OCI-LY7 (cell line): ENCODE data around the gene CDC20. TPM values are rescaled to one million over a fixed set of nuclear protein-coding genes. Genes with fewer than 3 reads are reported as not detected.

ENCODE experiments used
- BruUV-seq: library from RNA; stranded (reverse); fragments of 400-500 nt; replicated peaks from 2 replicates; lab custom pipeline; 2021; lab: Mats Ljungman, UMichigan
- CTCF ChIA-PET: fragments of 300-600 bp; sonication (Branson Sonifier 250); formaldehyde crosslinking; loops from one replicate; lab custom pipeline; 2022; ENCODE audit warnings: antibody characterized with exemption; ENCODE audit not compliant: unreplicated experiment; lab: Charles Lee
- POLR2A ChIA-PET: fragments of 300-600 bp; sonication (Branson Sonifier 250); formaldehyde crosslinking; loops from one replicate; lab custom pipeline; 2022; ENCODE audit warnings: antibody characterized with exemption; lab: Charles Lee
- DNase-seq: peaks from one replicate; pipeline ENCODE4 v3.0.0-alpha.2; 2015; ENCODE audit warnings: low spot score
- H2AFZ ChIP-seq: fragments of 200-600 bp; sonication (generic), shearing (Covaris generic); 2 replicates; pipeline ENCODE4 v1.6.1; 2014; ENCODE audit warnings: mild to moderate bottlenecking, antibody characterized with exemption, low read length, moderate library complexity
- H3K27ac ChIP-seq: fragments of 200-600 bp; sonication (generic); 2 replicates; pipeline ENCODE4 v1.5.1; 2014; ENCODE audit warnings: mixed run types, low read depth, mild to moderate bottlenecking, moderate library complexity, low read length, inconsistent platforms; ENCODE audit not compliant: poor library complexity, severe bottlenecking
- H3K36me3 ChIP-seq: fragments of 200-600 bp; sonication (generic); 2 replicates; pipeline ENCODE4 v1.6.1; 2014; ENCODE audit warnings: mild to moderate bottlenecking, antibody characterized with exemption, low read length, moderate library complexity, mixed read lengths; ENCODE audit not compliant: insufficient read depth
- H3K4me1 ChIP-seq: fragments of 200-600 bp; sonication (generic); 2 replicates; pipeline ENCODE4 v1.5.1; 2014; ENCODE audit warnings: mild to moderate bottlenecking, low read length; ENCODE audit not compliant: insufficient read depth, poor library complexity, severe bottlenecking
- H3K4me2 ChIP-seq: fragments of 200-600 bp; sonication (generic); 2 replicates; pipeline ENCODE4 v1.6.1; 2014; ENCODE audit warnings: mild to moderate bottlenecking, low read length
- H3K4me3 ChIP-seq: fragments of 200-600 bp; sonication (generic); 2 replicates; pipeline ENCODE4 v1.5.1; 2014; ENCODE audit warnings: mild to moderate bottlenecking, low read depth, low read length; ENCODE audit not compliant: poor library complexity, severe bottlenecking
- H3K79me2 ChIP-seq: fragments of 200-600 bp; sonication (generic); 2 replicates; pipeline ENCODE4 v1.6.1; 2016; ENCODE audit warnings: low read depth, mild to moderate bottlenecking, low read length, moderate library complexity, mixed read lengths; ENCODE audit not compliant: insufficient read depth
- H3K9me2 ChIP-seq: fragments of 200-600 bp; sonication (generic); 2 replicates; pipeline ENCODE4 v1.6.1; 2016; ENCODE audit warnings: mild to moderate bottlenecking, low read length, mixed read lengths; ENCODE audit not compliant: insufficient read depth
- H3K9me3 ChIP-seq: fragments of 200-600 bp; sonication (generic); 2 replicates; pipeline ENCODE4 v1.6.1; 2014; ENCODE audit warnings: mild to moderate bottlenecking, mixed run types, low read length, mixed read lengths
- H4K20me1 ChIP-seq: fragments of 200-600 bp; sonication (generic); 2 replicates; pipeline ENCODE4 v1.6.1; 2014; ENCODE audit warnings: mild to moderate bottlenecking, antibody characterized with exemption, low read length, moderate library complexity, mixed read lengths; ENCODE audit not compliant: insufficient read depth
- EZH2phosphoT487 ChIP-seq: fragments of 200-600 bp; sonication (generic); IDR thresholded peaks from 2 replicates; pipeline ENCODE4 v1.6.1; 2018; ENCODE audit warnings: low read depth, borderline replicate concordance, mild to moderate bottlenecking, mixed run types, antibody characterized with exemption, low read length, moderate library complexity, mixed read lengths
- intact Hi-C: fragments of 100-400 bp; cut with micrococcal nuclease; formaldehyde crosslinking; loops from one replicate; pipeline ENCODE4 v1.10.0; 2022; ENCODE audit not compliant: unreplicated experiment
- total RNA-seq, 2 experiments: library from RNA; depleted of rRNA in 1 of 2; stranded (reverse); fragments of >200 nt in 1 of 2; shearing (Covaris generic) in 1 of 2; gene quantifications; 2 replicates each; pipeline ENCODE4 v1.2.3, GENCODE V29; 2014 to 2022
- TF ChIP-seq, protein P1 (sequence below): fragments of 200-600 bp; sonication (generic); conservative IDR thresholded peaks from 2 replicates; pipeline ENCODE4 v1.5.1; 2014; ENCODE audit warnings: mild to moderate bottlenecking, antibody characterized with exemption, low read length, moderate library complexity, mixed read lengths

The CDC20 gene
- total RNA-seq, 2 experiments from 2014 or later = 174 to 209 TPM

DNA sequence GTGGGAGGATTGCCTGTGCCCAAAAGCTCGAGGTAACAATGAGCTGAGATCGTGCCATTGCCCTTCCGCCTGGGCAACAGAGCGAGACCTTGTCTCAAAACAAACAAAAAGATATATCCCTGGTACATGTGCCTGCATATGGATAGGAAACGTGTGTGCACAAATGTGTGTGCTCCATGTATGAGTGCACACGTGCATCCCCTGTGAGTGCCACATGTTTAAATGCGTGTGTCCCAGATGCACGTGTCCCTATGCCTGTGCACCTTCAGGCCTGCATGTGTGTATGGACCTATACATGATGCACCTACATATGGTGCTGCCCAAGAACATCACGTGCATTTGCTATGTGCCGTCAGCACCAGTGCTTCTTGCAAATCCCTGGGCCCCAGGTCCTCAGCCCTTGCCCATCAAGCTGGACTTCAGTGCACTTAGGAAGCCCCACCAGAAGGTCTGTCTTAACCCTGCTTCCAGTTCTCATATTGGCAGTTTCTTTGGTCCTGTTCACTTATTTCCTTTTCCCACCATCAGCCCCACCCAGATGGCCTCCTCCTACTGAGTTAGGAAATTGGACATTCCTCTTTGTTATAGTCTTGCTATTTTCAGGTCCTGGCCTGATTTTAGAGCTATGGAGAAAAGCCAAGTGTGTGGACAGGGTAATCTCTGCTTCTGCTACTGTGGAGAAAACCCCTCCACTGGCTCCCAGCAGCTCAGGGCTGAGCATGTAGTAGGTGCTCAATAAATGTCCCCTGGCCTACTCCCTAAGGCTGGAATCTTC lies 42.6 kb upstream of the CDC20 start:
- ChIA-PET POLR2A (no interaction called here), CTCF (no interaction called here)
- no peak overlapping the region for H3K27ac ChIP-seq
- BruUV-seq = no TSS peak
- no peaks in the 10 kb centered on the region for H3K79me2 ChIP-seq
- H4K20me1 ChIP-seq = no peaks in the 10 kb centered on the region
- no peaks in the 10 kb centered on the region for H3K36me3 ChIP-seq
- H3K9me3 ChIP-seq = no peaks in the 10 kb centered on the region
- no peak overlapping the region for H3K4me3 ChIP-seq
- intact Hi-C loops = no loop called here
- no peak overlapping the region for H3K4me2 ChIP-seq
- TF ChIP-seq EZH2phosphoT487 = no peak
- TF ChIP-seq, protein P1, sequence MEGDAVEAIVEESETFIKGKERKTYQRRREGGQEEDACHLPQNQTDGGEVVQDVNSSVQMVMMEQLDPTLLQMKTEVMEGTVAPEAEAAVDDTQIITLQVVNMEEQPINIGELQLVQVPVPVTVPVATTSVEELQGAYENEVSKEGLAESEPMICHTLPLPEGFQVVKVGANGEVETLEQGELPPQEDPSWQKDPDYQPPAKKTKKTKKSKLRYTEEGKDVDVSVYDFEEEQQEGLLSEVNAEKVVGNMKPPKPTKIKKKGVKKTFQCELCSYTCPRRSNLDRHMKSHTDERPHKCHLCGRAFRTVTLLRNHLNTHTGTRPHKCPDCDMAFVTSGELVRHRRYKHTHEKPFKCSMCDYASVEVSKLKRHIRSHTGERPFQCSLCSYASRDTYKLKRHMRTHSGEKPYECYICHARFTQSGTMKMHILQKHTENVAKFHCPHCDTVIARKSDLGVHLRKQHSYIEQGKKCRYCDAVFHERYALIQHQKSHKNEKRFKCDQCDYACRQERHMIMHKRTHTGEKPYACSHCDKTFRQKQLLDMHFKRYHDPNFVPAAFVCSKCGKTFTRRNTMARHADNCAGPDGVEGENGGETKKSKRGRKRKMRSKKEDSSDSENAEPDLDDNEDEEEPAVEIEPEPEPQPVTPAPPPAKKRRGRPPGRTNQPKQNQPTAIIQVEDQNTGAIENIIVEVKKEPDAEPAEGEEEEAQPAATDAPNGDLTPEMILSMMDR = no peak
- H3K4me1 ChIP-seq = no peaks in the 10 kb centered on the region
- H2AFZ ChIP-seq = no peak overlapping the region
- no peaks in the 10 kb centered on the region for H3K9me2 ChIP-seq
- no peak for DNase-seq

DNA sequence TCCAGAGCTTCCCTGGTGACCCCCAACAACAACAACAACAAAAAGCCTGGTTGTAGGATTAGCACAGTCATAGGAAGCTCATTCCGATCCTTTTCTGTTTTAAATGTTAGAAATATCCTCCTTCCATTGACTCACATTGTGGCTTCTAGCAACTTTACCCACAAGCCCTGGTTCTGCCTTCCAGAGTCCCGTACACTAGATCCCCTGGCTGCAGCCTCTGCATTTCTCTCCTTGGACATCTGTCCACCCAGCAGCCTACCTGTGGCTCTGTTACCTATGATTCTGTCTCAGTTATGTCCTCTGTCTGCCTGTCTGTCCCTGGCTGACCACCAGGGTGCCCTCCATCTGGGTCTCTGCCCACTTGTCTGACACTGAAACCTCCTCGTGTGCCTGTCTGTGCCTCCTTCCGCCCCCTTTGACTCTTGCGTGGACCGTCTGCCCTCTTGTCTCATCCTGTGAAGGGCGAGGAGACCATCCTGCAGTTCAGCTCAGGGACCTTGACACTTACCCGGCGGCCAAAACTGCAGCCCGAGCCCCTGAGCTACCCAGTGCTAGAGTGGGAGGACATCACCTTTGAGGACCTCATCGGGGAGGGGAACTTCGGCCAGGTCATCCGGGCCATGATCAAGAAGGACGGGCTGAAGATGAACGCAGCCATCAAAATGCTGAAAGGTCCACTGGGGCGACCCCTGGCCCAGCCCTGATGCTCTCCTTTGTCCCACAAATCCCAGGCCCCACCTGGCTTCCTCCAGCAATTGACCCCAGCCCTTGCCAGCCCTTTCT lies 41.9 kb upstream of the CDC20 start:
- Histone ChIP-seq H2AFZ (no peak overlapping the region), H3K9me3 (no peaks in the 10 kb centered on the region), H3K4me2 (no peak overlapping the region), H3K9me2 (no peaks in the 10 kb centered on the region), H3K4me3 (no peak overlapping the region), H3K4me1 (no peaks in the 10 kb centered on the region), H3K79me2 (no peaks in the 10 kb centered on the region), H4K20me1 (no peaks in the 10 kb centered on the region), H3K36me3 (no peaks in the 10 kb centered on the region), H3K27ac (no peak overlapping the region)
- ChIA-PET POLR2A (no interaction called here), CTCF (no interaction called here)
- TF ChIP-seq, protein P1 = no peak
- TF ChIP-seq EZH2phosphoT487 = no peak
- BruUV-seq = no TSS peak
- no peak for DNase-seq
- intact Hi-C loops = no loop called here
